ENCODE results near the gene ZNF552.

GRCh38 chr19:57786286-57786685, 28.4 kb downstream of the ZNF552 start:
- TF ChIP-seq MAFK (IDR thresholded peaks at IDR 0.05; ENCODE audit: low read depth, low read length) (no peak), USF2 (IDR thresholded peaks at IDR 0.05; ENCODE audit: low read depth, low read length) (no peak), POLR2A (IDR thresholded peaks at IDR 0.05; ENCODE audit: low read depth, low read length) (no peak), SMC3 (IDR thresholded peaks at IDR 0.05; ENCODE audit: low read depth, low read length) (no peak), RAD21 (IDR thresholded peaks at IDR 0.05; ENCODE audit: low read length) (no peak), RCOR1 (IDR thresholded peaks at IDR 0.05; ENCODE audit: insufficient replicate concordance, low read length) (no peak), RFX5 (IDR thresholded peaks at IDR 0.05; ENCODE audit: low read depth, low read length) (no peak), FOS (IDR thresholded peaks at IDR 0.05; ENCODE audit: low read depth, low read length) (no peak), CHD1 (IDR thresholded peaks at IDR 0.05; ENCODE audit: low read depth, low read length) (no peak)
- TF ChIP-seq, protein P1, sequence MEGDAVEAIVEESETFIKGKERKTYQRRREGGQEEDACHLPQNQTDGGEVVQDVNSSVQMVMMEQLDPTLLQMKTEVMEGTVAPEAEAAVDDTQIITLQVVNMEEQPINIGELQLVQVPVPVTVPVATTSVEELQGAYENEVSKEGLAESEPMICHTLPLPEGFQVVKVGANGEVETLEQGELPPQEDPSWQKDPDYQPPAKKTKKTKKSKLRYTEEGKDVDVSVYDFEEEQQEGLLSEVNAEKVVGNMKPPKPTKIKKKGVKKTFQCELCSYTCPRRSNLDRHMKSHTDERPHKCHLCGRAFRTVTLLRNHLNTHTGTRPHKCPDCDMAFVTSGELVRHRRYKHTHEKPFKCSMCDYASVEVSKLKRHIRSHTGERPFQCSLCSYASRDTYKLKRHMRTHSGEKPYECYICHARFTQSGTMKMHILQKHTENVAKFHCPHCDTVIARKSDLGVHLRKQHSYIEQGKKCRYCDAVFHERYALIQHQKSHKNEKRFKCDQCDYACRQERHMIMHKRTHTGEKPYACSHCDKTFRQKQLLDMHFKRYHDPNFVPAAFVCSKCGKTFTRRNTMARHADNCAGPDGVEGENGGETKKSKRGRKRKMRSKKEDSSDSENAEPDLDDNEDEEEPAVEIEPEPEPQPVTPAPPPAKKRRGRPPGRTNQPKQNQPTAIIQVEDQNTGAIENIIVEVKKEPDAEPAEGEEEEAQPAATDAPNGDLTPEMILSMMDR (conservative IDR thresholded peaks at IDR 0.05; ENCODE audit: low read depth, low read length) = no peak

Measured in IMR-90 (cell line).